CD4-positive, alpha-beta T cell (primary cell): ENCODE measurements around the gene IFT27. TPM values are rescaled to one million over a fixed set of nuclear protein-coding genes. Genes with fewer than 3 reads are reported as not detected.

Source experiments
- ATAC-seq: fragments of 200-7000 bp; cut with Tn5 transposase; one replicate; pipeline ENCODE4 v1.10.0; 2022; ENCODE audit warnings: mild to moderate bottlenecking; ENCODE audit not compliant: poor library complexity
- CTCF ChIA-PET: fragments of 350-600 bp; sonication (Branson Sonifier 250); formaldehyde crosslinking; loops from one replicate; lab custom pipeline; 2021; ENCODE audit warnings: antibody characterized with exemption, inconsistent platforms; lab: Charles Lee
- POLR2A ChIA-PET: fragments of 350-600 bp; sonication (Branson Sonifier 250); formaldehyde crosslinking; loops from one replicate; lab custom pipeline; 2021; ENCODE audit warnings: antibody characterized with exemption, inconsistent platforms; lab: Charles Lee
- DNase-seq, 14 experiments: peaks; one replicate each; pipeline ENCODE4 v3.0.0-alpha.2; 2013 to 2020; ENCODE audit warnings: mixed read lengths in 2 of 14
- H3K27ac ChIP-seq, 2 donors: one replicate each; pipeline versions ENCODE4 v1.5.1 to v1.7.0; 2013; ENCODE audit warnings: low read length in 2 of 2, low read depth in 1 of 2, mild to moderate bottlenecking in 1 of 2
- H3K27me3 ChIP-seq, 2 experiments: 1 replicate in 1 of 2; 2 replicates in 1 of 2; pipeline versions ENCODE4 v1.6.1 to v1.7.0; 2013; ENCODE audit warnings: low read length in 2 of 2, control low read depth in 1 of 2, mild to moderate bottlenecking in 1 of 2, moderate library complexity in 1 of 2; ENCODE audit not compliant: insufficient read depth in 2 of 2, control insufficient read depth in 1 of 2
- H3K36me3 ChIP-seq: one replicate; pipeline ENCODE4 v1.6.1; 2013; ENCODE audit warnings: low read length, control low read depth; ENCODE audit not compliant: insufficient read depth
- H3K4me1 ChIP-seq: one replicate; pipeline ENCODE4 v1.6.1; 2013; ENCODE audit warnings: low read length, control low read depth; ENCODE audit not compliant: insufficient read depth
- H3K4me3 ChIP-seq: one replicate; pipeline ENCODE4 v1.5.1; 2013; ENCODE audit warnings: mild to moderate bottlenecking, low read length, moderate library complexity
- H3K9me3 ChIP-seq, 2 experiments: 1 replicate in 1 of 2; 2 replicates in 1 of 2; pipeline versions ENCODE4 v1.6.1 to v1.7.0; 2013; ENCODE audit warnings: low read length in 2 of 2, mild to moderate bottlenecking in 2 of 2, control low read depth in 1 of 2, moderate library complexity in 1 of 2; ENCODE audit not compliant: control insufficient read depth in 1 of 2, insufficient read depth in 1 of 2
- H3K27ac Mint-ChIP-seq: one replicate; pipeline ENCODE4 v1.8.0; 2020; ENCODE audit warnings: mixed read lengths
- H3K27me3 Mint-ChIP-seq: one replicate; pipeline ENCODE4 v1.8.0; 2021; ENCODE audit warnings: mixed read lengths
- H3K36me3 Mint-ChIP-seq: one replicate; pipeline ENCODE4 v1.8.0; 2021; ENCODE audit warnings: low read depth, mixed read lengths
- H3K4me1 Mint-ChIP-seq: one replicate; pipeline ENCODE4 v1.8.0; 2021; ENCODE audit warnings: low read depth, mixed read lengths
- H3K4me3 Mint-ChIP-seq: one replicate; pipeline ENCODE4 v1.8.0; 2020; ENCODE audit warnings: mild to moderate bottlenecking, mixed read lengths
- H3K9me3 Mint-ChIP-seq: one replicate; pipeline ENCODE4 v1.8.0; 2020; ENCODE audit warnings: mixed read lengths
- intact Hi-C, 2 experiments: fragments of 100-400 bp; cut with DNase I in 1 of 2; cut with micrococcal nuclease in 1 of 2; formaldehyde crosslinking; loops; one replicate each; pipeline versions ENCODE4 v1.15.1 to v1.9.0; 2023 to 2025; cut with DNase I, micrococcal nuclease
- total RNA-seq, 174 experiments: library from RNA in 2 of 174; stranded (reverse) in 2 of 174; gene quantifications; one replicate each; pipeline ENCODE4 v1.2.3 and lab custom pipeline; 2021 to 2026
- TF ChIP-seq, protein P1 (sequence below): fragments of 200-600 bp; IDR thresholded peaks from one replicate; pipeline ENCODE4 v1.8.0; 2022; ENCODE audit warnings: antibody characterized with exemption, mild to moderate bottlenecking

The IFT27 gene
- total RNA-seq, 2 experiments from 2014 or later: 10.2 to 10.9 TPM

- no peak overlapping the region for H3K4me3 Mint-ChIP-seq
- ATAC-seq (no peak), DNase-seq (no peak)
- ChIA-PET POLR2A (no interaction called here), CTCF (no interaction called here)
- TF ChIP-seq, protein P1, sequence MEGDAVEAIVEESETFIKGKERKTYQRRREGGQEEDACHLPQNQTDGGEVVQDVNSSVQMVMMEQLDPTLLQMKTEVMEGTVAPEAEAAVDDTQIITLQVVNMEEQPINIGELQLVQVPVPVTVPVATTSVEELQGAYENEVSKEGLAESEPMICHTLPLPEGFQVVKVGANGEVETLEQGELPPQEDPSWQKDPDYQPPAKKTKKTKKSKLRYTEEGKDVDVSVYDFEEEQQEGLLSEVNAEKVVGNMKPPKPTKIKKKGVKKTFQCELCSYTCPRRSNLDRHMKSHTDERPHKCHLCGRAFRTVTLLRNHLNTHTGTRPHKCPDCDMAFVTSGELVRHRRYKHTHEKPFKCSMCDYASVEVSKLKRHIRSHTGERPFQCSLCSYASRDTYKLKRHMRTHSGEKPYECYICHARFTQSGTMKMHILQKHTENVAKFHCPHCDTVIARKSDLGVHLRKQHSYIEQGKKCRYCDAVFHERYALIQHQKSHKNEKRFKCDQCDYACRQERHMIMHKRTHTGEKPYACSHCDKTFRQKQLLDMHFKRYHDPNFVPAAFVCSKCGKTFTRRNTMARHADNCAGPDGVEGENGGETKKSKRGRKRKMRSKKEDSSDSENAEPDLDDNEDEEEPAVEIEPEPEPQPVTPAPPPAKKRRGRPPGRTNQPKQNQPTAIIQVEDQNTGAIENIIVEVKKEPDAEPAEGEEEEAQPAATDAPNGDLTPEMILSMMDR: no peak
- H3K4me1 Mint-ChIP-seq: peaks cover 7% of the 10 kb centered on the region
- no peak overlapping the region for H3K4me3 ChIP-seq
- peaks cover 0 to 7% of the 10 kb centered on the region in 2 experiments for H3K9me3 ChIP-seq
- H3K27me3 ChIP-seq: peaks cover 35 to 62% of the 10 kb centered on the region in 2 experiments
- no peaks in the 10 kb centered on the region for H3K9me3 Mint-ChIP-seq
- H3K27me3 Mint-ChIP-seq: peaks cover 75% of the 10 kb centered on the region
- no peak overlapping the region for H3K27ac Mint-ChIP-seq
- H3K4me1 ChIP-seq: peaks cover 12% of the 10 kb centered on the region
- no peak overlapping the region for H3K27ac ChIP-seq
- intact Hi-C loops: no loop called here
- no peaks in the 10 kb centered on the region for H3K36me3 ChIP-seq
- H3K36me3 Mint-ChIP-seq: no peaks in the 10 kb centered on the region
Measured at GRCh38 chr22:36815558-36816338, 39.8 kb upstream of the IFT27 start.

DNA sequence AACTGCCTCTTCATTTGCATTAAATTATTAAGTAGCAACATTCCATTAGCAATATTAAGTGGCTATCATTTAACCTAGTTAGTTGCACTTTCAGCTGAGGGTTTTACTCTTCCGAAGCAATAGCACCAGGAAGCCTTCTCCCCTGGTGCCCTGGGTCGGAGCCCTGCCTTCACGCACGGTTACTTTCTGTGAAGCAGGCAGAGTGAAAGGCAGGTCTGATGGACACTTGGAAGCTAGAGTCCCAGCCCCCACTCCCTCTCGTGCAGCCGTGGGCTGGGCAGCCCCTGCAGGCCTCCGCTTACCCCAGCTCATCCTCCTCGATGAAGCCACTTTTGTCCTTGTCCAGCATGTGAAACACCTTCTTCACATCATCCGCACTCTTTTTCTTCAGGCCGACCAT is 38.9 kb upstream of the IFT27 start:
- H3K27me3 Mint-ChIP-seq: peaks cover 67% of the 10 kb centered on the region
- no peak overlapping the region for H3K4me3 Mint-ChIP-seq
- H3K4me1 Mint-ChIP-seq: peaks cover 7% of the 10 kb centered on the region
- peaks cover 12% of the 10 kb centered on the region for H3K4me1 ChIP-seq
- peaks cover 35 to 62% of the 10 kb centered on the region in 2 experiments for H3K27me3 ChIP-seq
- CTCF ChIA-PET: no interaction called here
- no peak overlapping the region for H3K4me3 ChIP-seq
- H3K27ac Mint-ChIP-seq: no peak overlapping the region
- H3K27ac ChIP-seq: no peak overlapping the region
- no peaks in the 10 kb centered on the region for H3K36me3 ChIP-seq
- intact Hi-C loops: no loop called here
- DNase-seq (no peak), ATAC-seq (no peak)
- POLR2A ChIA-PET: no interaction called here
- H3K9me3 Mint-ChIP-seq: no peaks in the 10 kb centered on the region
- peaks cover 0 to 7% of the 10 kb centered on the region in 2 experiments for H3K9me3 ChIP-seq
- TF ChIP-seq, protein P1: no peak
- no peaks in the 10 kb centered on the region for H3K36me3 Mint-ChIP-seq

DNA sequence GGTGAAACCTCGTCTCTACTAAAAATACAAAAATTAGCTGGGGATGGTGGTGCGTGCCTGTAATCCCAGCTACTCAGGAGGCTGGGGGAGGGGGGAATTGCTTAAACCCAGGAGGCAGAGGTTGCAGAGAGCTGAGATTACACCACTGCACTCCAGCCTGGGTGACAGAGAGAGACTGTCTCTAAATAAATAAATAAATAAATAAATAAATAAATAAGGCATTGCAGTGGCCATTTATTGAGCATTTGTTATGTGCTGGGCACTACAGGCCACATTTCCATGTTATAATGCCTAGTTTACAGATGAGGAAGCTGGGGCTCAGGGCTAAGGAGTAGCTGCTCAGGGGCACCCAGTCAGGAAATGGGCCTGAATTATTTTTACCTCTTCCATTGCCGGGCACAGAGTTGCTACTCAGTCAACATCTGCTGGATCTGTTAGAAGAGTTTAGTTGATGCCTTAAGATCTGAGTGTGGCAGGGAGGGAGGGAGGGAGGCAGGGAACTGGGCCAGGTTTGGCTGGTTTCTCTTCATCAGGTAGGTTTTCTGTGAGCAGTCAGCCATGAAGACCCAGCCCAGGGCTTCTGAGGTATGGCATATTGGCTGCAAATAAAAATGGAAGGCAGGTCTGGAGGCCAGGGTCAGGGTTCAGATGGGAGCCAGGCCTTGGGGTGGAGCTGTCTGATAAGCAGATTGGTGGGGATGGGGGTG is 35.3 kb upstream of the IFT27 start:
- Histone ChIP-seq H3K27me3 (peaks cover 16 to 29% of the 10 kb centered on the region in 2 experiments), H3K9me3 (no peaks in the 10 kb centered on the region), H3K36me3 (no peaks in the 10 kb centered on the region), H3K4me1 (peaks cover 19% of the 10 kb centered on the region), H3K27ac (no peak overlapping the region), H3K4me3 (no peak overlapping the region)
- Mint-ChIP-seq H3K4me1 (peaks cover 28% of the 10 kb centered on the region), H3K27me3 (peaks cover 37% of the 10 kb centered on the region), H3K27ac (no peak overlapping the region), H3K36me3 (no peaks in the 10 kb centered on the region), H3K4me3 (no peak overlapping the region), H3K9me3 (no peaks in the 10 kb centered on the region)
- TF ChIP-seq, protein P1: no peak
- ChIA-PET CTCF (no interaction called here), POLR2A (no interaction called here)
- no peak for DNase-seq
- intact Hi-C loops: no loop called here
- no peak for ATAC-seq
